GM19240 (cell line): ENCODE data around the gene PLA2G4B.
A peak's percentile ranks its signal among the peaks of the same experiment; 100 is the strongest.

ENCODE experiments used
- DNase-seq: peaks from one replicate; pipeline ENCODE4 v3.0.0; 2011; ENCODE audit warnings: low spot score; ENCODE audit not compliant: insufficient read length

Gene PLA2G4B

GRCh38 chr15:41806291-41807181 is 32.1 kb upstream of the PLA2G4B start:
- DNase-seq: no peak

DNA sequence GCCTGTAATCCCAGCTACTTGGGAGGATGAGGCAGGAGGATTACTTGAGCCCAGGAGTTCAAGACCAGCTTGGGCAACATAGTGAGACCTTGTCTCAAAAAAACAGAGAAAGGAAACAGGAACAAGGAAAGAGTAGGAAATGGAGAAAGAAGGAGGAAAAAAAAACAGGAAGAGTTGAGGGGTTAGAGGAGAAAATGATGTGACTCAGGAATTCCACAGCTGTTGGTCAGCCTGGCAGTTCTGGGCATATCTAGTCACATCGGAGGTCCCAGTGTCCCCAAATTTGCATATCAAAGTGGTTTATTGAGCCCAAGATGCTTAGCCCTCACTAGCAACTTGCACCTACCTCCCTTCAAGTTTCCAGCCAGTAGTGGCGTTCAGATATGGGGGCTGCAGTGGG is 29.5 kb upstream of the PLA2G4B start:
- no peak for DNase-seq

- DNase-seq: no peak
Observed at GRCh38 chr15:41809526-41810220, 29.0 kb upstream of the PLA2G4B start.

DNA sequence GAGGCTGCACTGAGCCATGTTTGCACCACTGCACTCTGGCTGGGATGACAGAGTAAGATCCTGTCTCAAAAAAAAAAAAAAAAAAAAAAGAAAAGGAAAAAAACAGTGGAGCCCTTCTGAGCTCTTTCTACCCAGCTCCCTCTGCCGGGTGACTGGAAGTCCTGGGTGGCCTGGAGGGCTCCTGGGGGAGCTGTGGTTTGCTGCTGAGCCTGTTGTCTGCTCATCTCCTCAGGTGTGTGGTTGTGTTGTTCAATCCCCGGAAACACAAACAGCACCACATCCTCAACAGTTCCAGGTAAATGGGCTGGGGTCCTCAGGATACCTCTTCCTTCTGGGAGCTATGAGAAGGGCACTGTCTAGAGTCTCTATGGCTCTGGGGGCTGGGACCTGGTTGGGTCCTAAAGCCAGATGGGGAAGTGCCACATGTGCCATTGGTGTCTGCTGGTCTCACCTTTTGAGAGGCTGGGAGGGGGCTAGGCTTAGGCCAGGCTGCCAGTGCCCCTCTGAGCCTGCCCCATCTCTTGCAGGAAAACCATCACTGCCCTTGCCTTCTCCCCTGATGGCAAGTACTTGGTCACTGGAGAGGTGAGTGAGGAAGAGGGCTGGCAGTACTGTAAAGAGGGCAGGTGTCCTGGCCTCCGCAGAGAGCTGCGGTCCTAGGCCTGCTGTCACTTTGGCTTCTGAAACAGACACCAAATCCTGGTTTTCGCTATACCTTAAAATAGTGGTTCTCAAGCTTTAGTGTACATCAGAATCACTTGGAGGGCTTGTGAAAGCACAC is 27.8 kb upstream of the PLA2G4B start:
- DNase-seq: no peak

DNA sequence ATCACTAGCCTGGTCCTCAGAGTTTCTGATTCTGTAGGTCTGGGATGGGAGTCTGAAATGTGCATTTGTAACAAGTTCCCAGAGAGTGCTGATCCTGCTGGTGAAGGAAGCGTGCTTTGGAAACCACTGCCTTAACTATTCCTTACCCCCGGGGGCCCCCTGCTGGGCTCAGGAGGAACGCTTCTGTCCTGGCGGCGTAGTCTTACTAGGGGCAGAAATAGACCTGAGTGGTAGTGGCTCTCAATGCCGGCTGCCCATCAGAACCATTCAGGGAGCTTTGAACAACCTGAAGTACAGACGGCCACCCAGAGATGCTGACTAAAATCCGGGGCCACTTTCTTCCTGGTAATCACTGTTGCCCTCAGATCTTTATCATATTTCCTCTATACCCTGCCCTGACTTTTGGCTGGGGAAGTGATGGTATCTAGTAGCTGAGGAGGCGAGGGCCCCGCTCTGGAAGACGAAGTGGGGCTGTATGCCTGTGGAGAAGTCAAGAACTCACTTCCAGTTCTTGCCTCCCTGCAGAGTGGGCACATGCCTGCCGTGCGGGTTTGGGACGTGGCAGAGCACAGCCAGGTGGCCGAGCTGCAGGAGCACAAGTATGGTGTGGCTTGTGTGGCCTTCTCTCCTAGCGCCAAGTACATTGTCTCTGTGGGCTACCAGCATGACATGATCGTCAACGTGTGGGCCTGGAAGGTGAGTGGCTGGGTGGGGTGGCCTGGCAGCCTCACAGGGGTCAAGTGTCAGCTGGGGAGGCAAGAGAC is 27.0 kb upstream of the PLA2G4B start:
- DNase-seq: peak; percentile 64

GRCh38 chr15:41812820-41813375 is 25.7 kb upstream of the PLA2G4B start:
- no peak for DNase-seq

DNA sequence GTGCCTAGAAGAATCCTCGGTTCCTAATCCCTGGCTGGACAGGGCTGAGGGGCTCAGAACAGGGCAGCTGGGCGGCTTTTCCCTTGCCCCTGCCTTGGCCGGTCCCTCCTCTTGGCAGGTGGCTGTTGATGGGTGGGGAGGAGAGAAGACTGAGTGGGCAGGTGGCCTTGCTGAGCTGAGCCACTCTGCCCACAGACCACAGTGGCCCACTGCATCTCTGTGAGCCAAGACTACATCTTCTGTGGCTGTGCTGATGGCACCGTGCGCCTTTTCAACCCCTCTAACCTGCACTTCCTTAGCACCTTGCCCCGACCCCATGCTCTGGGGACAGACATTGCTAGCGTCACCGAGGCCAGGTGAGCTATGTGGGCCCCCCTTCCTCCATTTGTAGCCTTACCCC is 25.2 kb upstream of the PLA2G4B start:
- DNase-seq: no peak

DNA sequence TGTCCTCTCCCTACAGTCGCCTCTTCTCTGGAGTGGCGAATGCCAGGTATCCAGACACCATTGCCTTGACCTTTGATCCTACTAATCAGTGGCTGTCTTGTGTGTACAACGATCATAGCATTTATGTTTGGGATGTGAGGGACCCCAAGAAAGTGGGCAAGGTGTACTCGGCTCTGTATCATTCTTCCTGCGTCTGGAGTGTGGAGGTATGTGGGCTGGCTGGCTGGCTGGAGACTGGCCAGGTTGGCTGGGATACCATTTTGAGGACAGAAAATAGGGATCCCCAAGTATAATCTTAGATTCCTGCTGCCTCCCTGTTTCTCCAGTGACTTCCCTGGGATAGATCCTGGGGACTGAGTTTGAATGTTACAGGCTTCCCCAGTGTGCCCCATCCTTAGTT is 24.1 kb upstream of the PLA2G4B start:
- DNase-seq: no peak

- no peak for DNase-seq
Observed at GRCh38 chr15:41816788-41817187, 21.9 kb upstream of the PLA2G4B start.

DNA sequence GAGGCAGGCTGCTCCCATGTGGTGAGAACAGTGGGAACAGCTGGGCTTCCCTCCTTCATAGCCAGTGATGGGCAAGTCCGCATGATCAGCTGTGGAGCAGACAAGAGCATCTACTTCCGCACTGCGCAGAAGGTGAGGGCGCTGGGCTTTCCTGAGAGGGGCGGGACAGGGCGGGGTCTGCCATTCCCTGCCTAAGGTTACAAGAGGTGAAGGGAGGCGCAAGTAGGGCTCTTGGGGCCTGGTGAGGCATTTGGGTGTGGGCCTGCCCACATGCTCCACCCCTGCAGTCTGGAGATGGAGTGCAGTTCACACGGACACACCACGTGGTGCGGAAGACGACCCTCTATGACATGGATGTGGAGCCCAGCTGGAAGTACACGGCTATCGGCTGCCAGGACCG is 21.3 kb upstream of the PLA2G4B start:
- no peak for DNase-seq

DNA sequence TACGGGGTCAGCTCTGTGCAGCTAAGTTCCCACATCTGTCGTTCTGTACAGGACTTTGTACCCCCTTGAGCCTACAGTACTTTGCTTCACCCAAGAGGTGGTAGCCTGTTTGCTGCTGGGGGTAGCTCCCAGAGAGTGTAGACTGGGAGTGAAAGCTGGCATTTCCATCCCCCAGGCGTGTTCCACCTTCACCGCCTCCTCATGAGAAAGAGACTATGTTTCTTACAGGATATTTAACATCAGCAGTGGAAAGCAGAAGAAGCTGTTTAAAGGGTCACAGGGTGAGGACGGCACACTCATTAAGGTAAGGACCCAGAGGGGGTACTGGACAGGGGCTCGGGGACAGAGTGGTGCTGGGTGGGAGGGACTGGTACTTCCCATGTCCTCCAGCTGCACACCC is 20.9 kb upstream of the PLA2G4B start:
- no peak for DNase-seq

DNA sequence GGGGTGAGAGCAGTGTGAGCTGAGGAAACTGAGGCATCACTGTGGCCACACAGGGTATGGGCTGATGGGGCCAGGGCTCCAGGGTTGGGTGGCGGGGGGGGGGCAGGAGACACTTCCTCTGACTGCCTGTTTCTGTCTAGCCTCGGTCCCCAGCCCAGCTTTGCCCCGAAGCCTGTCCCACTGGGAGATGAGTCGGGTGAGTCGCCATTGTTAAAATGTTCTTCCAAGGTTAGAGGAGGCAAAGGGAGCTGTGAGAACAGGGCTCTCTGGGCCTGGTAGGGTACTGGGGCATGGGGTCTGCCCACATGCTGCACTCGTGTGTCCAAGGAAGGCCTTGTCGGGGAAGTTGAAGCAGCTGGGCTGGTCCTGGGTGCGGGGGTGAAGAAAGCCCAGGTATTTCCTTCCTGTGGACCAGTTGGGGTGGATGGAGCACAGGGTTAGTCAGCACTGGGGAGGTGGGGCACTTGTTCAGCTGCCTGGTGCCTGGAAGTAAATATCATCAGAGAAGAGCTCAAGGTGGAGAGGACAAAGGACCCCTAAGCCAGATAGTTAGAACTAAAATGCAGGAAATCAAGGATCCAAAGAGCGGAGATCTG is 19.1 kb upstream of the PLA2G4B start:
- no peak for DNase-seq

GRCh38 chr15:41820791-41821423 is 17.7 kb upstream of the PLA2G4B start:
- no peak for DNase-seq

DNA sequence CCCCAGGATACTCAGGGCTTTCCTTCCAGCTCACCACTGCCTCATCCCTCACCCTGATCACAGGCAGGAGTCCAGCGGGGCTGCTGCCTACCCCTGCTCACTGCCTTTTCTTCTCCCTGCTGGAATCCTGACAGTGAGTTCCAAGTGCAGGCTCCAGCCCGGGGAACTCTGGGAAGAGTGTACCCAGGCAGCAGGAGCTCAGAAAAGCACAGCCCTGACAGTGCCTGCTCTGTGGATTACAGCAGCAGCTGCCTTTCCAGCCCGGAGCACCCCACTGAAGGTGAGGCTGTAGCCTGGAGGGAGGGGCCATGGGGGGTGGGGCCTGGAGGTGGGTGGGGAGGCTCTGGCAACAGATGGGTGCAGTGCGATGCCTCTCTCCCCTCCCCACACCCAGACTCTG is 16.8 kb upstream of the PLA2G4B start:
- DNase-seq: no peak

DNA sequence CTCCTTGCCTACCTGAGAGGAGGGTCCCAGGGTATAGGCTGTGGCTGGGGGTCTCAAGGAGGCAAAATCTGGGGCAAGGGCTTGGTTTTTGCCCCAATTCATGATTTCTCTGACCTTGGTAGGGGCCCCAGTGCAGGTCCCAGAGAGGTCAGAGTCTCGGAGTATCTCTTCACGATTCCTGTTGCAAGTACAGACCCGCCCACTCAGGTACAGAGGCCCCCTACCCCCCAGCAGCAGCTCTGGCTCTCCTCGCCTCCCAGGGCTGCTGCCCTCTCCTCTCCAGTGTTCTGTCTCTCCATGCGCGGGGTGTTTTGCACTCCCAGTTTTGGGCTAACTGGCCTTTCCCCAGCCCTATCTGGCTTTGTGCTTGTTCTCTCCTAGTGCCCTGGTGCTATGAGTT is 16.2 kb upstream of the PLA2G4B start:
- no peak for DNase-seq

GRCh38 chr15:41822957-41823356 is 15.7 kb upstream of the PLA2G4B start:
- DNase-seq: no peak

- no peak for DNase-seq
Observed at GRCh38 chr15:41823502-41823901, 15.1 kb upstream of the PLA2G4B start.

DNA sequence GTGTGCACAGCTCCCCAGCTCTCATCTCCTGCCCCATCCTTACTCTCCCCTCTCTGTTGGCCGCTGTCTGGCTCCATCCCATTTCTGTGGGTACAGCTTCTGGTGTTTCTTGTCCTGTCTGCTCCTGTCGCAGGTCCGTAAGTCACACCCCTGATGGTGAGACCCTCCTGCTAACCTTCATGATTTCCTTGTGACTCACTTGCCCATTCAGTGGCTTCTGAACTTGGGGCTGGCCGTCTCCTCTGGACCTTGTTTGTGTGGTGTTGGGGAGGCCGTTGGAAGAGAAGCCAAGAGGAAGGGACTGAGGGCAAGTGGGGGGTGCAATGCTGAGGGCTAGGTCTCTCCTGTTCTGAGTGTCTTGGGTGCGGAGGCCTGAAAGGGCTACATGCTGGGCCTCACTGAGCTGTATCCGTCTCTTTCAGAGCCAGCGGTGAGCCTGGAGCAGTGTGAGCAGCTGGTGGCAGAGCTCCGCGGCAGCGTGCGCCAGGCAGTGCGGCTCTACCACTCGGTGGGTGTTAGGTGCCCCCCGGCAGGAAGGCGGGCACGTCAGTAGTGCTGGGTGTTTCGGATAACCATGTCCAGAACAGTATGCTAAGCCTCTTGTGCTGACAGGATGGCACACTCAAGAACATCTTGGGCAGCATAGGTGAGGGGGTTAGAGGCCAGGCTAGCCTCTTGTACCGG is 14.4 kb upstream of the PLA2G4B start:
- DNase-seq: no peak

- DNase-seq: no peak
Observed at GRCh38 chr15:41825145-41825544, 13.5 kb upstream of the PLA2G4B start.
